K562 (cell line): ENCODE measurements around the gene SPRED2. TPM values are rescaled to one million over a fixed set of nuclear protein-coding genes. Genes with fewer than 3 reads are reported as not detected.
A peak's percentile ranks its signal among the peaks of the same experiment; 100 is the strongest.

Source experiments
- ATAC-seq: fragments of 200-7000 bp; cut with Tn5 transposase; 3 replicates; pipeline ENCODE4 v1.9.1; 2020; ENCODE audit warnings: moderate library complexity
- BruUV-seq: library from RNA; stranded (reverse); fragments of 400-500 nt; replicated peaks from 2 replicates; lab custom pipeline; 2021; lab: Mats Ljungman, UMichigan
- CTCF ChIA-PET: fragments of 300-600 bp; formaldehyde crosslinking; extraction: SDS; loops from one replicate; lab custom pipeline; 2021; ENCODE audit warnings: low intra/inter-chr PET ratio; lab: Yijun Ruan, JAX
- POLR2A ChIA-PET: fragments of 300-600, 350-650 bp; sonication (Branson Sonifier 250); formaldehyde crosslinking; extraction: SDS; loops from one replicate; lab custom pipeline; 2021; ENCODE audit warnings: antibody characterized with exemption, inconsistent platforms; lab: Yijun Ruan, JAX
- DNase-seq, 4 experiments: peaks; one replicate each; pipeline versions ENCODE4 v3.0.0 to v3.0.0-alpha.2; 2011 to 2018; ENCODE audit warnings: low spot score in 3 of 4, mixed read lengths in 3 of 4; ENCODE audit errors: extremely low read depth in 1 of 4
- FAIRE-seq: peaks from 2 replicates; lab custom pipeline; 2011; peaks lifted over from hg19 to GRCh38; lab: Jason Lieb, UNC
- H2AFZ ChIP-seq: 2 replicates; pipeline ENCODE4 v1.6.0; 2011; ENCODE audit warnings: low read depth, low read length, control low read depth, inconsistent platforms
- H3K27ac ChIP-seq: fragments of 200-600 bp; 3 replicates; pipeline ENCODE4 v1.8.0; 2011; ENCODE audit warnings: low read depth, mild to moderate bottlenecking, control low read depth, inconsistent platforms, low read length, moderate library complexity, mixed read lengths; ENCODE audit errors: extremely low read depth
- H3K27me3 ChIP-seq, 2 experiments: fragments of 300-600 bp in 1 of 2; 2 replicates in 1 of 2; 3 replicates in 1 of 2; pipeline versions ENCODE4 v1.6.0 to v1.8.0; 2011; ENCODE audit warnings: inconsistent platforms in 2 of 2, low read length in 2 of 2, mild to moderate bottlenecking in 1 of 2, mixed read lengths in 1 of 2, moderate library complexity in 1 of 2; ENCODE audit not compliant: control insufficient read depth in 2 of 2, insufficient read depth in 2 of 2
- H3K36me3 ChIP-seq: fragments of 300-600 bp; 3 replicates; pipeline ENCODE4 v1.8.0; 2011; ENCODE audit warnings: mild to moderate bottlenecking, low read length, inconsistent platforms; ENCODE audit not compliant: control insufficient read depth, insufficient read depth
- H3K4me1 ChIP-seq, 2 experiments: fragments of 200-600 bp in 1 of 2; replicated peaks in 1 of 2; 2 replicates in 1 of 2; 3 replicates in 1 of 2; pipeline versions ENCODE4 v1.5.1 to v1.8.0; 2011; ENCODE audit warnings: inconsistent platforms in 2 of 2, low read length in 2 of 2, mild to moderate bottlenecking in 1 of 2, mixed read lengths in 1 of 2, moderate library complexity in 1 of 2; ENCODE audit not compliant: control insufficient read depth in 2 of 2, insufficient read depth in 2 of 2
- H3K4me2 ChIP-seq: 2 replicates; pipeline ENCODE4 v1.6.1; 2011; ENCODE audit warnings: low read length, control low read depth, inconsistent platforms, mixed read lengths; ENCODE audit not compliant: insufficient read depth
- H3K4me3 ChIP-seq: fragments of 200-600 bp; sonication (generic), shearing (Covaris generic); 2 replicates; pipeline ENCODE4 v1.5.1; 2016; ENCODE audit warnings: control low read depth, inconsistent platforms
- H3K79me2 ChIP-seq: fragments of 200-600 bp; 3 replicates; pipeline ENCODE4 v1.8.0; 2011; ENCODE audit warnings: low read length, inconsistent platforms; ENCODE audit not compliant: control insufficient read depth, insufficient read depth
- H3K9ac ChIP-seq, 2 experiments: 2 replicates each; pipeline versions ENCODE4 v1.6.0 to v1.6.1; 2011; ENCODE audit warnings: low read depth in 2 of 2, low read length in 2 of 2, control low read depth in 1 of 2, inconsistent platforms in 1 of 2, mild to moderate bottlenecking in 1 of 2, mixed read lengths in 1 of 2; ENCODE audit not compliant: insufficient read depth in 1 of 2
- H3K9me1 ChIP-seq: one replicate; pipeline ENCODE4 v1.6.0; 2011; ENCODE audit warnings: inconsistent platforms, mild to moderate bottlenecking, low read length, moderate library complexity; ENCODE audit not compliant: control insufficient read depth, insufficient read depth
- H3K9me3 ChIP-seq: replicated peaks from 2 replicates; pipeline ENCODE4 v1.5.1; 2011; ENCODE audit warnings: low read depth, low read length, inconsistent platforms; ENCODE audit not compliant: control insufficient read depth, insufficient read depth
- H4K20me1 ChIP-seq: replicated peaks from 2 replicates; pipeline ENCODE4 v1.6.1; 2011; ENCODE audit warnings: low read length, inconsistent platforms, mixed read lengths; ENCODE audit not compliant: control insufficient read depth, insufficient read depth
- CBX3 ChIP-seq, 2 experiments: IDR thresholded peaks; 1 replicate in 1 of 2; 2 replicates in 1 of 2; pipeline ENCODE4 v1.6.1; 2012; ENCODE audit warnings: inconsistent platforms in 2 of 2, low read length in 2 of 2, borderline replicate concordance in 1 of 2, control low read depth in 1 of 2
- ESRRA ChIP-seq: fragments of 450-650 bp; IDR thresholded peaks from 2 replicates; pipeline ENCODE4 v1.6.1; 2014; ENCODE audit warnings: low read depth, mild to moderate bottlenecking, moderate library complexity, borderline replicate concordance
- FOXJ3 ChIP-seq: sonication (generic); formaldehyde crosslinking; IDR thresholded peaks from 2 replicates; pipeline ENCODE4 v1.4.0; 2020; ENCODE audit warnings: mild to moderate bottlenecking, missing genetic modification reagents
- GTF2F1 ChIP-seq: IDR thresholded peaks from 2 replicates; pipeline ENCODE4 v1.6.1; 2011; ENCODE audit warnings: low read depth, low read length, improper control_type of control experiment
- HMBOX1 ChIP-seq: sonication (generic); IDR thresholded peaks from 2 replicates; pipeline ENCODE4 v1.6.1; 2016
- JUND ChIP-seq, 2 experiments: IDR thresholded peaks; 2 replicates in 1 of 2; 3 replicates in 1 of 2; pipeline ENCODE4 v1.6.1; 2011; ENCODE audit warnings: borderline replicate concordance in 2 of 2, low read depth in 2 of 2, low read length in 2 of 2, improper control_type of control experiment in 1 of 2, missing biosample characterization in 1 of 2, missing genetic modification characterization in 1 of 2, missing genetic modification reagents in 1 of 2
- MAZ ChIP-seq, 2 experiments: fragments of 450-650 bp in 1 of 2; sonication (generic) in 1 of 2; formaldehyde crosslinking; IDR thresholded peaks in 1 of 2; conservative IDR thresholded peaks in 1 of 2; 2 replicates each; pipeline versions ENCODE4 v1.4.0 to v1.5.0; 2020; ENCODE audit warnings: mild to moderate bottlenecking in 1 of 2, missing genetic modification reagents in 1 of 2
- MTA3 ChIP-seq: fragments of 450-650 bp; formaldehyde crosslinking; IDR thresholded peaks from 2 replicates; pipeline ENCODE4 v1.6.1; 2017; ENCODE audit warnings: mild to moderate bottlenecking, borderline replicate concordance
- NRF1 ChIP-seq, 2 experiments: fragments of 450-650 bp; IDR thresholded peaks in 1 of 2; conservative IDR thresholded peaks in 1 of 2; 2 replicates each; pipeline ENCODE4 v1.6.1; 2014; ENCODE audit warnings: mild to moderate bottlenecking in 2 of 2
- THRAP3 ChIP-seq: fragments of 450-650 bp; IDR thresholded peaks from 2 replicates; pipeline ENCODE4 v1.6.1; 2016; ENCODE audit warnings: mild to moderate bottlenecking, inconsistent platforms, borderline replicate concordance
- YY1 ChIP-seq, 3 experiments: IDR thresholded peaks; 2 replicates each; pipeline ENCODE4 v1.6.1; 2011; ENCODE audit warnings: low read length in 2 of 3, mild to moderate bottlenecking in 2 of 3, moderate library complexity in 2 of 3, borderline replicate concordance in 1 of 3, control low read depth in 1 of 3, low read depth in 1 of 3; ENCODE audit not compliant: insufficient read depth in 3 of 3, insufficient replicate concordance in 2 of 3, control insufficient read depth in 1 of 3, insufficient read length in 1 of 3; ENCODE audit errors: extremely low read depth in 1 of 3
- ZNF717 ChIP-seq: fragments of 250-450 bp; sonication (Bioruptor Pico); IDR thresholded peaks from 2 replicates; pipeline ENCODE4 v1.5.0; 2021
- ZNF778 ChIP-seq: fragments of 450-650 bp; formaldehyde crosslinking; IDR thresholded peaks from 2 replicates; pipeline ENCODE4 v1.4.0; 2020; ENCODE audit warnings: mild to moderate bottlenecking, moderate library complexity
- WGBS: fragments of 100-300 bp; shearing (Covaris generic); methylation state at CpG from one replicate; pipeline ENCODE4 v1.1.6; 2016; ENCODE audit warnings: low coverage, mixed read lengths; ENCODE audit not compliant: insufficient coverage; ENCODE audit errors: missing lambda C conversion rate; 5-methylcytosine and 5-hydroxymethylcytosine counted together
- in situ Hi-C: fragments of 300-500 bp; cut with MboI; formaldehyde crosslinking; loops from 4 replicates; pipeline ENCODE4 v1.15.0; 2018; ENCODE audit warnings: inconsistent platforms, mixed read lengths
- intact Hi-C: fragments of 100-400 bp; cut with micrococcal nuclease; formaldehyde crosslinking; loops from 2 replicates; pipeline ENCODE4 v1.14.2; 2022
- polyA plus RNA-seq, 8 experiments: library from polyadenylated mRNA; depleted of rRNA in 4 of 8; stranded (reverse) in 5 of 8; unstranded in 3 of 8; fragments of >200 nt; fragmentation: Nextera tagmentation in 2 of 8; fragmentation: Illumina TruSeq in 1 of 8; extraction: Ambion mirVana in 2 of 8; extraction: Trizol in 1 of 8; gene quantifications; 2 replicates each; pipeline versions ENCODE4 v1.2.1 to v1.2.3, GENCODE V29; 2011 to 2014; ENCODE audit warnings: inconsistent platforms in 1 of 8, missing spikeins in 1 of 8
- total RNA-seq, 7 experiments: library from RNA; depleted of rRNA in 6 of 7; stranded (reverse); fragments of >200 nt in 6 of 7; fragmentation: Illumina TruSeq in 2 of 7; extraction: Trizol in 2 of 7; gene quantifications; 2 replicates each; pipeline versions ENCODE4 v1.2.1 to v1.2.3, GENCODE V29; 2011 to 2021; ENCODE audit warnings: low replicate concordance in 1 of 7

Gene SPRED2
- total and polyA plus RNA-seq, 9 of the 15 experiments (the other 6 are each of a cell fraction or from before 2014, with no cell fraction given): 4.6 to 50.8 (median 14.1) TPM

GRCh38 chr2:65357095-65357958, 75.1 kb downstream of the SPRED2 start:
- H3K9ac ChIP-seq: peak overlapping the region in 1 of 2 experiments; percentile 30; a peak in 2 of 4 replicates
- in situ Hi-C loops: no loop called here
- peaks cover 19% of the 10 kb centered on the region for H4K20me1 ChIP-seq
- no peaks in the 10 kb centered on the region for H3K27me3 ChIP-seq
- no peaks in the 10 kb centered on the region for H3K9me3 ChIP-seq
- ChIA-PET CTCF (no interaction called here), POLR2A (interaction anchor here (1.2 kb wide), 1 partner anchor 13 kb away, joined by 3 read pairs; no protein-coding TSS in a partner anchor)
- H3K27ac ChIP-seq: peak overlapping the region; percentile 89; the same call in 1 of the 3 replicates
- no peak overlapping the region for H3K4me3 ChIP-seq
- 17% methylated on average over 9 of the region's 9 CpGs for WGBS
- peaks cover 19 to 50% of the 10 kb centered on the region in 2 experiments for H3K4me1 ChIP-seq
- H3K9me1 ChIP-seq: no peaks in the 10 kb centered on the region
- ATAC-seq (no peak), DNase-seq (no peak), FAIRE-seq (no peak)
- peaks cover 95% of the 10 kb centered on the region for H3K79me2 ChIP-seq
- H3K4me2 ChIP-seq: peak overlapping the region; percentile 40; the same call in 1 of the 2 replicates
- intact Hi-C loops: no loop called here
- H2AFZ ChIP-seq: no peak overlapping the region
- TF ChIP-seq MTA3: no peak
- TF ChIP-seq JUND (IDR thresholded peaks at IDR 0.05; ENCODE audit: borderline replicate concordance, low read depth, low read length): 0 out of 2 replicates have a peak, but pooled peaks have one; percentile 6
- TF ChIP-seq JUND (tag; IDR thresholded peaks at IDR 0.05; ENCODE audit: borderline replicate concordance, low read depth, low read length): no peak
- TF ChIP-seq ZNF778 (CRISPR knock-in tag): no peak
- TF ChIP-seq MAZ (CRISPR knock-in tag; conservative IDR thresholded peaks at IDR 0.05 in 1 of 2, IDR thresholded peaks at IDR 0.05 in 1 of 2): no peak
- peak; percentile 85 for TF ChIP-seq ESRRA
- TF ChIP-seq YY1 (IDR thresholded peaks at IDR 0.05; ENCODE audit: borderline replicate concordance in 1 of 3, control insufficient read depth in 1 of 3, extremely low read depth in 1 of 3, insufficient read depth in 3 of 3, insufficient read length in 1 of 3, insufficient replicate concordance in 2 of 3, low read depth in 1 of 3, low read length in 2 of 3): peak in 1 of 3 experiments; percentile 26
- TF ChIP-seq FOXJ3 (CRISPR knock-in tag): no peak
- TF ChIP-seq HMBOX1: peak; percentile 20; the same call in 1 of the 2 replicates
- peak; percentile 37 to 47; a peak in 3 of 4 replicates for TF ChIP-seq NRF1 (conservative IDR thresholded peaks at IDR 0.05 in 1 of 2, IDR thresholded peaks at IDR 0.05 in 1 of 2)
- no peak for TF ChIP-seq CBX3 (IDR thresholded peaks at IDR 0.05; ENCODE audit: borderline replicate concordance in 1 of 2, low read length in 2 of 2)
- TF ChIP-seq ZNF717 (CRISPR knock-in tag): no peak
- no peak for TF ChIP-seq GTF2F1
- no peak for TF ChIP-seq THRAP3
- H3K36me3 ChIP-seq: no peaks in the 10 kb centered on the region; the same call in 2 of the 3 replicates
- BruUV-seq: no TSS peak
